ENCODE measurements around the gene LRRD1. TPM values are rescaled to one million over a fixed set of nuclear protein-coding genes. Genes with fewer than 3 reads are reported as not detected.

LRRD1 gene
- total and polyA plus RNA-seq, 2 of the 8 experiments (the other 6 are each of a cell fraction or from before 2014, with no cell fraction given), result not detected

DNA sequence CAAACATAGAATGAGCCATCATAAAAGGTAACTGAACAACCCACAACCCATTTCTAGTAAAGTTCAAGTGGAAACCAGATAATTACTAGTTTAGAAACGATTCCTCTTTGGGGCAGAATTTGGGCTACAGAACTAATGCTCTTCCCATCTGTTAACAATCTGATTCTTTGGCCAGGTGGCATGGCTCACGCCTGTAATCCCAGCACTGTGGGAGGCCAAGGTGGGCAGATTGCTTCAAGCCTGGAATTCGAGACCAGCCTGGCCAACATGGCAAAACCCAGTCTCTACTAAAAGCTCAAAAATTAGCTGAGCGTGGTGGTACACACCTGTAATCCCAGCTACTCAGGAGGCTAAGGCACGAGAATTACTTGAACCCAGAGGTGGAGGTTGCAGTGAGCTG is 63.1 kb downstream of the LRRD1 start (continued):
- TF ChIP-seq EZH2 (IDR thresholded peaks at IDR 0.05; ENCODE audit: low read depth, low read length, severe bottlenecking) (no peak), CREB1 (IDR thresholded peaks at IDR 0.05) (no peak), CTBP2 (IDR thresholded peaks at IDR 0.05; ENCODE audit: borderline replicate concordance, insufficient read depth, insufficient read length, low read length) (no peak), RXRA (IDR thresholded peaks at IDR 0.05; ENCODE audit: insufficient read depth, low read depth, low read length) (no peak), GTF2F1 (IDR thresholded peaks at IDR 0.05; ENCODE audit: borderline replicate concordance, low read depth, low read length) (no peak), POLR2AphosphoS5 (IDR thresholded peaks at IDR 0.05; ENCODE audit: low read depth, low read length) (no peak), ZNF274 (IDR thresholded peaks at IDR 0.05; ENCODE audit: borderline replicate concordance, extremely low read depth, low read length) (no peak), EGR1 (IDR thresholded peaks at IDR 0.05; ENCODE audit: borderline replicate concordance, low read depth, low read length) (no peak)
- TF ChIP-seq, protein P1, sequence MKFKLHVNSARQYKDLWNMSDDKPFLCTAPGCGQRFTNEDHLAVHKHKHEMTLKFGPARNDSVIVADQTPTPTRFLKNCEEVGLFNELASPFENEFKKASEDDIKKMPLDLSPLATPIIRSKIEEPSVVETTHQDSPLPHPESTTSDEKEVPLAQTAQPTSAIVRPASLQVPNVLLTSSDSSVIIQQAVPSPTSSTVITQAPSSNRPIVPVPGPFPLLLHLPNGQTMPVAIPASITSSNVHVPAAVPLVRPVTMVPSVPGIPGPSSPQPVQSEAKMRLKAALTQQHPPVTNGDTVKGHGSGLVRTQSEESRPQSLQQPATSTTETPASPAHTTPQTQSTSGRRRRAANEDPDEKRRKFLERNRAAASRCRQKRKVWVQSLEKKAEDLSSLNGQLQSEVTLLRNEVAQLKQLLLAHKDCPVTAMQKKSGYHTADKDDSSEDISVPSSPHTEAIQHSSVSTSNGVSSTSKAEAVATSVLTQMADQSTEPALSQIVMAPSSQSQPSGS (IDR thresholded peaks at IDR 0.05; ENCODE audit: low read length), result no peak
